HG02870 (cell line): Measurements from ENCODE around the gene GATB.

Experiments used
- ATAC-seq: cut with Tn5 transposase; IDR thresholded peaks from one replicate; pipeline ENCODE4 v1.9.1; 2021; ENCODE audit warnings: mild to moderate bottlenecking, moderate library complexity; ENCODE audit not compliant: unreplicated experiment

GATB gene

GRCh38 chr4:151656058-151656457, 104.7 kb downstream of the GATB start:
- no peak for ATAC-seq

GRCh38 chr4:151653548-151653918, 107.3 kb downstream of the GATB start:
- no peak for ATAC-seq

- ATAC-seq, result no peak
Observed at GRCh38 chr4:151652841-151653547, 107.8 kb downstream of the GATB start.

GRCh38 chr4:151651496-151651895, 109.3 kb downstream of the GATB start:
- ATAC-seq, result no peak

GRCh38 chr4:151649479-151649878, 111.3 kb downstream of the GATB start:
- ATAC-seq, result no peak

- ATAC-seq, result no peak
Observed at GRCh38 chr4:151646322-151646721, 114.5 kb downstream of the GATB start.

- no peak for ATAC-seq
Observed at GRCh38 chr4:151644622-151645021, 116.2 kb downstream of the GATB start.

- peak; percentile 69 for ATAC-seq
Observed at GRCh38 chr4:151643564-151643963, 117.2 kb downstream of the GATB start.

- ATAC-seq, result no peak
Observed at GRCh38 chr4:151641983-151642382, 118.8 kb downstream of the GATB start.

- ATAC-seq, result no peak
Observed at GRCh38 chr4:151641167-151641566, 119.6 kb downstream of the GATB start.

GRCh38 chr4:151640381-151640780, 120.4 kb downstream of the GATB start:
- no peak for ATAC-seq

- no peak for ATAC-seq
Observed at GRCh38 chr4:151638295-151638858, 122.4 kb downstream of the GATB start.

GRCh38 chr4:151631349-151631748, 129.5 kb downstream of the GATB start:
- no peak for ATAC-seq

- ATAC-seq, result no peak
Observed at GRCh38 chr4:151629097-151629783, 131.6 kb downstream of the GATB start.

- no peak for ATAC-seq
Observed at GRCh38 chr4:151628001-151628608, 132.7 kb downstream of the GATB start.

GRCh38 chr4:151627491-151627890, 133.3 kb downstream of the GATB start:
- ATAC-seq, result no peak

GRCh38 chr4:151626751-151627150, 134.1 kb downstream of the GATB start:
- ATAC-seq, result no peak

GRCh38 chr4:151626228-151626627, 134.6 kb downstream of the GATB start:
- ATAC-seq, result no peak

GRCh38 chr4:151624626-151625565, 135.9 kb downstream of the GATB start:
- no peak for ATAC-seq
